Spleen (tissue), 11 donors: ENCODE data around the gene CEP250. TPM values are rescaled to one million over a fixed set of nuclear protein-coding genes. Genes with fewer than 3 reads are reported as not detected.

Experiments
- DNase-seq: peaks from one replicate; pipeline ENCODE4 v3.0.0-alpha.2; 2020
- H3K27ac ChIP-seq, 8 donors: fragments of 200-600 bp; sonication (generic) in 7 of 8; 1 replicate in 4 of 8; 2 replicates in 4 of 8; pipeline versions ENCODE4 v1.5.0 to v1.8.0; 2016 to 2021; ENCODE audit warnings: inconsistent platforms in 4 of 8, mild to moderate bottlenecking in 4 of 8, moderate library complexity in 1 of 8
- H3K27me3 ChIP-seq, 7 donors: fragments of 200-600 bp; sonication (generic) in 6 of 7; replicated peaks in 1 of 7; 1 replicate in 4 of 7; 2 replicates in 3 of 7; pipeline versions ENCODE4 v1.5.0 to v1.8.0; 2016 to 2021; ENCODE audit warnings: inconsistent platforms in 3 of 7, mild to moderate bottlenecking in 1 of 7
- H3K36me3 ChIP-seq, 6 donors: fragments of 200-600 bp; sonication (generic) in 5 of 6; 1 replicate in 4 of 6; 2 replicates in 2 of 6; pipeline versions ENCODE4 v1.5.0 to v1.8.0; 2016 to 2021; ENCODE audit warnings: inconsistent platforms in 2 of 6
- H3K4me1 ChIP-seq, 6 donors: fragments of 200-600 bp; sonication (generic) in 5 of 6; 1 replicate in 3 of 6; 2 replicates in 3 of 6; pipeline versions ENCODE4 v1.5.0 to v1.8.0; 2016 to 2021; ENCODE audit warnings: inconsistent platforms in 3 of 6
- H3K4me3 ChIP-seq, 8 donors: fragments of 200-600 bp; sonication (generic) in 7 of 8; 1 replicate in 4 of 8; 2 replicates in 4 of 8; pipeline versions ENCODE4 v1.5.0 to v1.8.0; 2016 to 2021; ENCODE audit warnings: inconsistent platforms in 4 of 8, mild to moderate bottlenecking in 4 of 8, moderate library complexity in 2 of 8
- H3K9me3 ChIP-seq, 8 donors: fragments of 200-600 bp; sonication (generic) in 7 of 8; 1 replicate in 4 of 8; 2 replicates in 4 of 8; pipeline versions ENCODE4 v1.5.0 to v1.8.0; 2016 to 2021; ENCODE audit warnings: inconsistent platforms in 4 of 8
- POLR2A ChIP-seq, 3 donors: fragments of 450-650 bp; IDR thresholded peaks; one replicate each; pipeline ENCODE4 v1.5.1; 2017; ENCODE audit warnings: antibody characterized with exemption in 3 of 3, mild to moderate bottlenecking in 1 of 3
- POLR2AphosphoS5 ChIP-seq, 3 donors: sonication (generic); formaldehyde crosslinking; IDR thresholded peaks; one replicate each; pipeline ENCODE4 v1.5.1; 2017; ENCODE audit warnings: antibody characterized with exemption in 3 of 3
- WGBS, 5 donors: extraction: QIAGEN DNeasy Blood & Tissue Kit in 3 of 5; methylation state at CpG; one replicate each; pipeline versions ENCODE4 v1.1.5 to v1.1.7; 2013 to 2018; 5-methylcytosine and 5-hydroxymethylcytosine counted together
- intact Hi-C: fragments of 100-400 bp; cut with DNase I; formaldehyde crosslinking; loops from one replicate; pipeline ENCODE4 v1.15.0; 2023; ENCODE audit warnings: low total_unique reads
- polyA plus RNA-seq, 3 donors: library from polyadenylated mRNA; stranded (reverse); fragments of 200-250 nt; gene quantifications; one replicate each; pipeline ENCODE4 v1.2.1, GENCODE V29; 2013
- total RNA-seq, 7 donors: library from RNA; depleted of rRNA in 3 of 7; stranded (reverse); fragments of >200 nt in 3 of 7; fragmentation: NEBNext Ultra II Directional in 4 of 7; extraction: Animal tissue kit (Norgen Biotek cat#: 25700) in 4 of 7; gene quantifications; one replicate each; pipeline versions ENCODE4 v1.1.0 to v1.2.1, GENCODE V29; 2016 to 2021
- TF ChIP-seq, protein P1 (sequence below), 11 experiments: fragments of 200-600 bp in 7 of 11; fragments of 450-650 bp in 4 of 11; sonication (generic) in 4 of 11; IDR thresholded peaks in 8 of 11; conservative IDR thresholded peaks in 3 of 11; 1 replicate in 7 of 11; 2 replicates in 4 of 11; pipeline versions ENCODE4 v1.4.0 to v1.8.0; 2016 to 2021; ENCODE audit warnings: antibody characterized with exemption in 11 of 11, inconsistent platforms in 4 of 11, mild to moderate bottlenecking in 1 of 11
- donor health status: healthy with polysubstance abuse.
- donor health status: DM: no; HTN: no; CAD: no; lungs with moderate emphysema.
- donor health status: DM: no; HTN: no; CAD: no.
- donor health status: Bipolar disorder and iron deficiency.
- donor health status: healthy.
- donor health status: DM: no; HTN: no; CAD: no.
- donor health status: DM: yes; HTN: yes; CAD: no.

CEP250 gene
- total and polyA plus RNA-seq, 10 donors, result 15.2 to 70.0 (median 45.7) TPM

DNA sequence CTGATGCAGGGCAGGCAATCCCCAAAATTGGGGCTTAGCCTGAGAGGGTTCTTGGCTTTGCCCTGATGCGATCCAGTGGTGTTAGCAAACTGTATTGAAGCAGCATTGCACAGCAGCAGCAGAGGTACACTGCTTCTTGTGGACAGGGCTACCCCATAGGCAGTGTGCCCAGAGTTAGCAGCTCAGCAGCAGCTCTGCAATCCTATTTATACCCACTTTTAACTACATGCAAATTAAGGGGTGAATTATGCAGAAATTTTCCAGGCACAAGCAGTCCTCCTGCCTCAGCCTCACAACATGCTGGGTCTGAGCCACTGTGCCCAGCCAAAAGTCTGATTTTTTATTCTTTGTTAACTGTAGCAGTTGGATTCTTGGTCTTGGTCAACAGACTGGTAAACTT lies 70.2 kb downstream of the CEP250 start:
- 86 to 100% (median 100%) methylated on average over 1 of the region's 1 CpG for WGBS, 5 donors
- TF ChIP-seq, protein P1, sequence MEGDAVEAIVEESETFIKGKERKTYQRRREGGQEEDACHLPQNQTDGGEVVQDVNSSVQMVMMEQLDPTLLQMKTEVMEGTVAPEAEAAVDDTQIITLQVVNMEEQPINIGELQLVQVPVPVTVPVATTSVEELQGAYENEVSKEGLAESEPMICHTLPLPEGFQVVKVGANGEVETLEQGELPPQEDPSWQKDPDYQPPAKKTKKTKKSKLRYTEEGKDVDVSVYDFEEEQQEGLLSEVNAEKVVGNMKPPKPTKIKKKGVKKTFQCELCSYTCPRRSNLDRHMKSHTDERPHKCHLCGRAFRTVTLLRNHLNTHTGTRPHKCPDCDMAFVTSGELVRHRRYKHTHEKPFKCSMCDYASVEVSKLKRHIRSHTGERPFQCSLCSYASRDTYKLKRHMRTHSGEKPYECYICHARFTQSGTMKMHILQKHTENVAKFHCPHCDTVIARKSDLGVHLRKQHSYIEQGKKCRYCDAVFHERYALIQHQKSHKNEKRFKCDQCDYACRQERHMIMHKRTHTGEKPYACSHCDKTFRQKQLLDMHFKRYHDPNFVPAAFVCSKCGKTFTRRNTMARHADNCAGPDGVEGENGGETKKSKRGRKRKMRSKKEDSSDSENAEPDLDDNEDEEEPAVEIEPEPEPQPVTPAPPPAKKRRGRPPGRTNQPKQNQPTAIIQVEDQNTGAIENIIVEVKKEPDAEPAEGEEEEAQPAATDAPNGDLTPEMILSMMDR (IDR thresholded peaks at IDR 0.05 in 8 of 11, conservative IDR thresholded peaks at IDR 0.05 in 3 of 11), result no peak
- TF ChIP-seq POLR2AphosphoS5 (IDR thresholded peaks at IDR 0.05) (no peak), POLR2A (IDR thresholded peaks at IDR 0.05) (no peak)
- Histone ChIP-seq H3K36me3 (no peaks in the 10 kb centered on the region), H3K9me3 (no peaks in the 10 kb centered on the region), H3K4me1 (no peaks in the 10 kb centered on the region), H3K27ac (no peak overlapping the region), H3K4me3 (no peak overlapping the region), H3K27me3 (no peaks in the 10 kb centered on the region)
- DNase-seq, result no peak
- intact Hi-C loops, result no loop called here

DNA sequence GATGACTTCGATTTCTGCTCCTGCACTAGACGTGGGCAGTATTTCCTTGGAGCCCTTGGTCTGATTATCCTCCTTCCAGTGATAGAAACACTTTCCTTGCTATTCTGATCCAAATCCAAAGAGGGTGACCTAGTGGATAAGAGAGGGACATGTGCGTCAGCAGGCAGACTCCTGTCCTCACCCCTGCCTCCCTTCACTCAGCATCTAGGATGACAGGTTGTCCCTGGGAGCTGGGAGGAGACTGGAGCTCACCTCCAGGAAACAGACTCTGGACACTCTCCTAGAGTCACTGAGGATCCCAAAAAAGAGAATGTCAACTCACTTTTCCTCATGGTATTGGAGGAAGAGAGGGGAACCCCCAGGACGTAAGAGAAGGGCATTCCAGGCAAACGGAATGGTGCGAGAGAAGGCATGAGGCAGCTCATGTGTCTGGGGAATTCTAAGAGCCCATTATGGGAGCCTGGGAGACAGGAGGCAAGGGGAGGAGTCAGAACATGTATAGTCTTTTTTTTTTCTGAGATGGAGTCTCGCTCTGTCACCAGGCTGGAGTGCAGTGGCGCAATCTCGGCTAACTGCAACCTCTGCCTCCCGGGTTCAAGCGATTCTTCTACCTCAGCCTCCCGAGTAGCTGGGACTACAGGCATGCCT lies 71.8 kb downstream of the CEP250 start:
- no peak overlapping the region for H3K27ac ChIP-seq
- H3K9me3 ChIP-seq, result no peaks in the 10 kb centered on the region
- intact Hi-C loops, result no loop called here
- no peak for TF ChIP-seq POLR2AphosphoS5 (IDR thresholded peaks at IDR 0.05)
- TF ChIP-seq POLR2A (IDR thresholded peaks at IDR 0.05), result no peak
- TF ChIP-seq, protein P1 (IDR thresholded peaks at IDR 0.05 in 8 of 11, conservative IDR thresholded peaks at IDR 0.05 in 3 of 11), result no peak
- H3K4me1 ChIP-seq, result no peaks in the 10 kb centered on the region
- DNase-seq, result no peak
- no peak overlapping the region for H3K4me3 ChIP-seq
- no peaks in the 10 kb centered on the region for H3K36me3 ChIP-seq
- WGBS, 5 donors, result 84 to 93% (median 88%) methylated on average over 12 of the region's 12 CpGs
- H3K27me3 ChIP-seq, result no peaks in the 10 kb centered on the region

DNA sequence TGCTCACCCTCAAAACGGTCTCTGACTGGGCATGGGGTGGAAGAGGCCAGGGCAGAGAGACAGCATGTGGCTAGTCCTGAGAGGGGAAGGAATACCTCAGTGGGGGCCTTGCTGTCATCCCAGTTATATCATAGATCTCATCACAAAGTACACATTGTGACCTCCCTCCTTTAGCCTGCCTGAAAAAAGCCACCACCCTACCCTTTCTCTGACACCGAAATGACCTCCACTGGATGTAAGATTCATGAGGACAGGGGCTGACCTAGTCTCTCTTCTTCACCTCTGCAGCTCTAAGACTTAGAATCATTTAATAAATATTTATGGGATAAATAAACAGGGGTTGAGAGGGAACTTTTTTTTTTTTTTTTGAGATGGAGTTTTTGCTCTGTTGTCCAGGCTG lies 74.2 kb downstream of the CEP250 start, which contains the start of gene C20orf173:
Gene C20orf173 (minus strand): TSS at position 101 of the 400 bp plus-strand sequence. CDS start 279 bp downstream, outside the sequence.
- Histone ChIP-seq H3K4me3 (no peak within 1 kb of the TSS), H3K27ac (no peak within 1 kb of the TSS), H3K4me1 (no peaks in the 10 kb centered on the region), H3K36me3 (no peaks in the 10 kb centered on the region), H3K27me3 (no peaks in the 10 kb centered on the region), H3K9me3 (no peaks in the 10 kb centered on the region)
- 80 to 98% (median 92%) methylated on average over 2 of the region's 2 CpGs for WGBS, 5 donors
- TF ChIP-seq POLR2A (IDR thresholded peaks at IDR 0.05) (no peak), POLR2AphosphoS5 (IDR thresholded peaks at IDR 0.05) (no peak)
- TF ChIP-seq, protein P1 (IDR thresholded peaks at IDR 0.05 in 8 of 11, conservative IDR thresholded peaks at IDR 0.05 in 3 of 11), result no peak
- intact Hi-C loops, result no loop called here
- no peak for DNase-seq

DNA sequence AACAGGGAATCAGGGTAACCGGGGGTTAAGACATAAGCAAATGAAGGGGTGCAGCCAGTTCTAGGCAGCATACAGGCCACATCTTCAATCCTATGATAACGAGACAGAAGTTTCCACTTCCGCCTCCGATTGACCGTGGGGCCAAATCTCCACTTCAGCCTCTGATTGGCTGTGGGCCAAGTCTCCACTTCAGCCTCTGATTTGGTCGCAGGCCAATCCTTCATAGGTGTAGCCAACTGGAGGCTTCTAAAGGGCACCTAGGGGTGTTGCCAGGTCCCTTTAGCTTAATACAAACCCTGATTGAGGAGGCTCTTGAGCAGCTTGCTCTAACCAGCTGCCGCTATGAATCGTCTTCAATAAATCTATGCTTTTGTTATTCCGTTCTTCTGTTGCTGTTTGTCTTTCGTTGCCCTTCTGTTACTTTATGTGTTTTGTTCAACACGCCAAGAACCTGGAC lies 84.4 kb downstream of the CEP250 start:
- H3K36me3 ChIP-seq, result peaks cover 0 to 16% (median 3%) of the 10 kb centered on the region in 6 donors
- no peak overlapping the region for H3K4me3 ChIP-seq
- WGBS, 5 donors, result 52 to 66% (median 62%) methylated on average over 11 of the region's 11 CpGs
- H3K27ac ChIP-seq, result no peak overlapping the region
- DNase-seq, result no peak
- H3K9me3 ChIP-seq, result no peaks in the 10 kb centered on the region
- no peaks in the 10 kb centered on the region for H3K27me3 ChIP-seq
- peaks cover 0 to 38% (median 22%) of the 10 kb centered on the region in 6 donors for H3K4me1 ChIP-seq
- intact Hi-C loops, result loop anchor here (10.0 kb wide), 1 partner anchor 75 kb away; the partner anchor contains the start of gene SPAG4
- TF ChIP-seq, protein P1 (IDR thresholded peaks at IDR 0.05 in 8 of 11, conservative IDR thresholded peaks at IDR 0.05 in 3 of 11), result no peak
- TF ChIP-seq POLR2AphosphoS5 (IDR thresholded peaks at IDR 0.05) (no peak), POLR2A (IDR thresholded peaks at IDR 0.05) (no peak)
